ENCODE results near the gene TRMT6.

TRMT6 gene

GRCh38 chr20:5923493-5923892 is 26.8 kb downstream of the TRMT6 start:
- no peak for DNase-seq (ENCODE audit: low read depth)
- TF ChIP-seq CTCF (conservative IDR thresholded peaks at IDR 0.05; ENCODE audit: low read depth, low read length): no peak
- no peak overlapping the region for H3K4me3 ChIP-seq (ENCODE audit: low read length)

GRCh38 chr20:5920581-5920980 is 29.8 kb downstream of the TRMT6 start:
- H3K4me3 ChIP-seq (ENCODE audit: low read length): no peak overlapping the region
- no peak for TF ChIP-seq CTCF (conservative IDR thresholded peaks at IDR 0.05; ENCODE audit: low read depth, low read length)
- DNase-seq (ENCODE audit: low read depth): no peak

GRCh38 chr20:5919626-5920544 is 30.4 kb downstream of the TRMT6 start:
- no peak overlapping the region for H3K4me3 ChIP-seq (ENCODE audit: low read length)
- DNase-seq (ENCODE audit: low read depth): no peak
- TF ChIP-seq CTCF (conservative IDR thresholded peaks at IDR 0.05; ENCODE audit: low read depth, low read length): no peak

- peak; percentile 41 for DNase-seq (ENCODE audit: low read depth)
- TF ChIP-seq CTCF (conservative IDR thresholded peaks at IDR 0.05; ENCODE audit: low read depth, low read length): no peak
- no peak overlapping the region for H3K4me3 ChIP-seq (ENCODE audit: low read length)
Measured at GRCh38 chr20:5918856-5919625, 31.3 kb downstream of the TRMT6 start.

GRCh38 chr20:5914859-5915258 is 35.5 kb downstream of the TRMT6 start:
- TF ChIP-seq CTCF (conservative IDR thresholded peaks at IDR 0.05; ENCODE audit: low read depth, low read length): no peak
- DNase-seq (ENCODE audit: low read depth): no peak
- H3K4me3 ChIP-seq (ENCODE audit: low read length): no peak overlapping the region

GRCh38 chr20:5913166-5913565 is 37.2 kb downstream of the TRMT6 start:
- H3K4me3 ChIP-seq (ENCODE audit: low read length): no peak overlapping the region
- DNase-seq (ENCODE audit: low read depth): no peak
- no peak for TF ChIP-seq CTCF (conservative IDR thresholded peaks at IDR 0.05; ENCODE audit: low read depth, low read length)
